ENCODE data around the gene UBE2L6. TPM values are rescaled to one million over a fixed set of nuclear protein-coding genes. Genes with fewer than 3 reads are reported as not detected.

Gene UBE2L6
- total RNA-seq, 2 experiments from 2014 or later: 303 to 350 TPM

- Mint-ChIP-seq H3K36me3 (ENCODE audit: low read depth) (peaks cover 72% of the 10 kb centered on the region), H3K4me3 (no peak overlapping the region), H3K27me3 (no peaks in the 10 kb centered on the region), H3K9me3 (no peaks in the 10 kb centered on the region), H3K27ac (no peak overlapping the region), H3K4me1 (peaks cover 22% of the 10 kb centered on the region)
- no peak for DNase-seq
- ChIA-PET POLR2A (no interaction called here), CTCF (interaction anchor here (1.8 kb wide), 1 partner anchor 12 kb away, joined by 4 read pairs; the partner anchor contains the start of gene UBE2L6)
Measured at GRCh38 chr11:57556041-57556440, 11.4 kb downstream of the UBE2L6 start.

- DNase-seq: no peak
- Mint-ChIP-seq H3K27me3 (no peaks in the 10 kb centered on the region), H3K36me3 (ENCODE audit: low read depth) (peaks cover 73% of the 10 kb centered on the region), H3K27ac (no peak overlapping the region), H3K4me1 (peaks cover 20% of the 10 kb centered on the region), H3K9me3 (no peaks in the 10 kb centered on the region), H3K4me3 (no peak overlapping the region)
- POLR2A ChIA-PET: no interaction called here
- CTCF ChIA-PET: interaction anchor here (0.6 to 1.8 kb wide), 2 partner anchors 12 to 141 kb away, joined by 4 read pairs; partner anchors contain the start of gene UBE2L6
Measured at GRCh38 chr11:57555393-57555792, 12.1 kb downstream of the UBE2L6 start.

- ChIA-PET POLR2A (no interaction called here), CTCF (interaction anchor here (0.6 to 1.0 kb wide), 2 partner anchors 11 to 81 kb away, joined by 3 read pairs; no protein-coding TSS in a partner anchor)
- H3K27me3 Mint-ChIP-seq: no peaks in the 10 kb centered on the region
- no peaks in the 10 kb centered on the region for H3K9me3 Mint-ChIP-seq
- no peak overlapping the region for H3K27ac Mint-ChIP-seq
- DNase-seq: no peak
- peaks cover 75% of the 10 kb centered on the region for H3K36me3 Mint-ChIP-seq (ENCODE audit: low read depth)
- H3K4me1 Mint-ChIP-seq: peaks cover 21% of the 10 kb centered on the region
- H3K4me3 Mint-ChIP-seq: no peak overlapping the region
Measured at GRCh38 chr11:57552479-57552878, 15.0 kb downstream of the UBE2L6 start.

GRCh38 chr11:57551941-57552340 lies 15.5 kb downstream of the UBE2L6 start:
- Mint-ChIP-seq H3K4me3 (no peak overlapping the region), H3K36me3 (ENCODE audit: low read depth) (peaks cover 74% of the 10 kb centered on the region), H3K27me3 (no peaks in the 10 kb centered on the region), H3K9me3 (no peaks in the 10 kb centered on the region), H3K27ac (no peak overlapping the region), H3K4me1 (peaks cover 18% of the 10 kb centered on the region)
- DNase-seq: no peak
- ChIA-PET POLR2A (no interaction called here), CTCF (interaction anchor here (0.6 to 1.4 kb wide), 3 partner anchors 10 to 82 kb away, joined by 3 to 4 read pairs (median 3); no protein-coding TSS in a partner anchor)

- no peak for DNase-seq
- no peaks in the 10 kb centered on the region for H3K9me3 Mint-ChIP-seq
- H3K36me3 Mint-ChIP-seq (ENCODE audit: low read depth): peaks cover 58% of the 10 kb centered on the region
- H3K4me1 Mint-ChIP-seq: peaks cover 10% of the 10 kb centered on the region
- ChIA-PET CTCF (interaction anchor here (0.6 to 1.6 kb wide), 3 partner anchors 16 to 32 kb away, joined by 3 read pairs; no protein-coding TSS in a partner anchor), POLR2A (no interaction called here)
- no peak overlapping the region for H3K4me3 Mint-ChIP-seq
- no peaks in the 10 kb centered on the region for H3K27me3 Mint-ChIP-seq
- H3K27ac Mint-ChIP-seq: no peak overlapping the region
Measured at GRCh38 chr11:57549983-57550382, 17.5 kb downstream of the UBE2L6 start.

GRCh38 chr11:57547854-57548377 lies 19.6 kb downstream of the UBE2L6 start:
- ChIA-PET CTCF (interaction anchor here (0.7 to 1.8 kb wide), 4 partner anchors 10 to 93 kb away, joined by 3 to 6 read pairs (median 4); partner anchors contain the start of gene SMTNL1), POLR2A (no interaction called here)
- peaks cover 8% of the 10 kb centered on the region for H3K4me1 Mint-ChIP-seq
- H3K9me3 Mint-ChIP-seq: no peaks in the 10 kb centered on the region
- H3K36me3 Mint-ChIP-seq (ENCODE audit: low read depth): peaks cover 44% of the 10 kb centered on the region
- H3K27ac Mint-ChIP-seq: no peak overlapping the region
- no peaks in the 10 kb centered on the region for H3K27me3 Mint-ChIP-seq
- DNase-seq: no peak
- no peak overlapping the region for H3K4me3 Mint-ChIP-seq

- H3K36me3 Mint-ChIP-seq (ENCODE audit: low read depth): peaks cover 42% of the 10 kb centered on the region
- H3K4me3 Mint-ChIP-seq: no peak overlapping the region
- H3K9me3 Mint-ChIP-seq: no peaks in the 10 kb centered on the region
Measured at GRCh38 chr11:57546869-57547475, 20.5 kb downstream of the UBE2L6 start.

GRCh38 chr11:57546451-57546850 lies 21.0 kb downstream of the UBE2L6 start:
- CTCF ChIA-PET: interaction anchor here (1.0 to 1.8 kb wide), 3 partner anchors 20 to 94 kb away, joined by 3 to 5 read pairs (median 4); no protein-coding TSS in a partner anchor
- Mint-ChIP-seq H3K27ac (no peak overlapping the region), H3K27me3 (no peaks in the 10 kb centered on the region), H3K4me1 (peaks cover 8% of the 10 kb centered on the region), H3K4me3 (no peak overlapping the region), H3K9me3 (no peaks in the 10 kb centered on the region), H3K36me3 (ENCODE audit: low read depth) (peaks cover 39% of the 10 kb centered on the region)
- DNase-seq: no peak
- POLR2A ChIA-PET: no interaction called here

More at GRCh38 chr11:57546869-57547475, 20.5 kb downstream of the UBE2L6 start:
- DNase-seq: no peak
- no peak overlapping the region for H3K27ac Mint-ChIP-seq
- CTCF ChIA-PET: interaction anchor here (0.5 to 1.8 kb wide), 8 partner anchors 15 to 161 kb away, joined by 3 to 5 read pairs (median 3); no protein-coding TSS in a partner anchor
- POLR2A ChIA-PET: no interaction called here
- no peaks in the 10 kb centered on the region for H3K27me3 Mint-ChIP-seq
- H3K4me1 Mint-ChIP-seq: peaks cover 8% of the 10 kb centered on the region

- CTCF ChIA-PET: interaction anchor here (0.6 to 1.8 kb wide), 4 partner anchors 52 to 95 kb away, joined by 3 to 5 read pairs (median 3); no protein-coding TSS in a partner anchor
- no peaks in the 10 kb centered on the region for H3K27me3 Mint-ChIP-seq
Measured at GRCh38 chr11:57545883-57546282, 21.6 kb downstream of the UBE2L6 start.

GRCh38 chr11:57544566-57544965 lies 22.9 kb downstream of the UBE2L6 start:
- no peak overlapping the region for H3K27ac Mint-ChIP-seq
- no peaks in the 10 kb centered on the region for H3K27me3 Mint-ChIP-seq
- CTCF ChIA-PET: interaction anchor here (0.6 to 1.6 kb wide), 4 partner anchors 11 to 185 kb away, joined by 3 to 6 read pairs (median 4); partner anchors contain the start of gene UBE2L6
- no peak for DNase-seq
- POLR2A ChIA-PET: no interaction called here
- H3K4me3 Mint-ChIP-seq: no peak overlapping the region
- H3K36me3 Mint-ChIP-seq (ENCODE audit: low read depth): peaks cover 35% of the 10 kb centered on the region
- no peaks in the 10 kb centered on the region for H3K9me3 Mint-ChIP-seq
- peaks cover 4% of the 10 kb centered on the region for H3K4me1 Mint-ChIP-seq

More at GRCh38 chr11:57545883-57546282, 21.6 kb downstream of the UBE2L6 start:
- H3K9me3 Mint-ChIP-seq: no peaks in the 10 kb centered on the region
- no peak overlapping the region for H3K27ac Mint-ChIP-seq
- peaks cover 40% of the 10 kb centered on the region for H3K36me3 Mint-ChIP-seq (ENCODE audit: low read depth)
- peaks cover 8% of the 10 kb centered on the region for H3K4me1 Mint-ChIP-seq
- POLR2A ChIA-PET: interaction anchor here (0.6 kb wide), 1 partner anchor 103 kb away, joined by 3 read pairs; no protein-coding TSS in a partner anchor
- DNase-seq: no peak
- H3K4me3 Mint-ChIP-seq: no peak overlapping the region

GRCh38 chr11:57543593-57543992 lies 23.9 kb downstream of the UBE2L6 start:
- peaks cover 29% of the 10 kb centered on the region for H3K36me3 Mint-ChIP-seq (ENCODE audit: low read depth)
- DNase-seq: no peak
- H3K4me1 Mint-ChIP-seq: peaks cover 2% of the 10 kb centered on the region
- ChIA-PET POLR2A (no interaction called here), CTCF (interaction anchor here (1.6 kb wide), 1 partner anchor 14 kb away, joined by 6 read pairs; no protein-coding TSS in a partner anchor)
- no peak overlapping the region for H3K27ac Mint-ChIP-seq
- no peak overlapping the region for H3K4me3 Mint-ChIP-seq
- H3K9me3 Mint-ChIP-seq: no peaks in the 10 kb centered on the region
- no peaks in the 10 kb centered on the region for H3K27me3 Mint-ChIP-seq

- POLR2A ChIA-PET: no interaction called here
Measured at GRCh38 chr11:57542582-57542981, 24.9 kb downstream of the UBE2L6 start.

GRCh38 chr11:57541169-57541568 lies 26.3 kb downstream of the UBE2L6 start:
- no peaks in the 10 kb centered on the region for H3K9me3 Mint-ChIP-seq
- CTCF ChIA-PET: interaction anchor here (1.0 kb wide), 1 partner anchor 11 kb away, joined by 3 read pairs; no protein-coding TSS in a partner anchor
- H3K4me1 Mint-ChIP-seq: no peaks in the 10 kb centered on the region
- H3K36me3 Mint-ChIP-seq (ENCODE audit: low read depth): peaks cover 20% of the 10 kb centered on the region
- no peak overlapping the region for H3K4me3 Mint-ChIP-seq
- POLR2A ChIA-PET: no interaction called here
- H3K27ac Mint-ChIP-seq: no peak overlapping the region
- H3K27me3 Mint-ChIP-seq: no peaks in the 10 kb centered on the region
- DNase-seq: no peak

More at GRCh38 chr11:57542582-57542981, 24.9 kb downstream of the UBE2L6 start:
- no peak overlapping the region for H3K4me3 Mint-ChIP-seq
- no peaks in the 10 kb centered on the region for H3K4me1 Mint-ChIP-seq
- H3K9me3 Mint-ChIP-seq: no peaks in the 10 kb centered on the region
- H3K27ac Mint-ChIP-seq: no peak overlapping the region
- CTCF ChIA-PET: no interaction called here
- H3K27me3 Mint-ChIP-seq: no peaks in the 10 kb centered on the region
- H3K36me3 Mint-ChIP-seq (ENCODE audit: low read depth): peaks cover 24% of the 10 kb centered on the region
- DNase-seq: no peak

All from activated CD4-positive, alpha-beta T cell treated with anti-CD3 and anti-CD28 coated beads, Interleukin-2, amount 10 ng/mL, durations not matched to agents 7 days and 5 days (primary cell).